CD4-positive, alpha-beta T cell treated with Interferon alpha-2 for 1 hour (primary cell): ENCODE measurements around the gene CYP26B1.

Experiments
- DNase-seq, 2 donors: peaks; one replicate each; pipeline ENCODE4 v3.0.0-alpha.2; 2020 to 2022

Gene CYP26B1

DNA sequence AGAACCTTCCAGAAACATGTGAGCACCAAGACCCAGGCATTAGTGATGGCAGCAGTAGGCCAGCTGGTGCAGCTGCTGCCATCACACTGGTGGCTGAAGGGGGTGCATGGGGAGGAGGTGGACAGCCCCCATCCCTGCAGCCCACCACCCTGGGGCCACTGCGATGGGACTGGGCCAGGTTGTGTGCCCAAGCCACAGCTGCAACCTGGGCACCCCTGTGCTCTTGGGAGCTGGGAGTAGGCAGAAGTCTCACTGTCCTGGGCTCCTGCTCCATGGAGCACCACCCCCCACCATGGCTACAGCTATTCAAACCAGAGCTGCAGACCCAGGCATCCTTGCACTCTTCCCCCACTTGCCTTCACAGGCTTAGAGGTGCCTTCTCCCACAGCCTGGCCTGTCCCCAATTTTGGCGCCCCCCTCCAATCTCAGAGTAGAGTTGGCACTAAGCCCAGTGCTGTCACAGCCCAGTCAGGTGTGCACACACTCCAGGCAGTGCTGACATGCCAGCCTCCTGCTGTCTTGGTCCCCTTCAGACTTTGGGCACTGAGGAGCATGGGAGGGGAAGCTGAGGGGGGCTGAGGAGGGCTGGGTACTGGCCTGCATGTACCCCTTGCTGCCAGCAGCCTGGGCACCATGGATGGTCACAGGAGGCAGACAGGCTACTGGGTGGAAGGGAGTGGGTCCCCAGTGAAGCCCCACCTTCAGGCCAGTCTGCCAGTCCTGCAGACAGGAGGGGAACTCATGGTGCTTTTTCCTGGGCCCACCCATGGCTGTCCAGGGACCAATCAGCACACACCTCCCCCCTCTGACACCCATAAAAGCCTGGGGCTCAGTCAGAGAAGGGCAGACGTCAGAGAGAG lies 67.1 kb downstream of the CYP26B1 start:
- no peak for DNase-seq
